Fibroblast of the conjunctiva (primary cell): Measurements from ENCODE around the gene ATF7IP2.
"Not testable (repeated sequence)": the region's sequence is repeated elsewhere in the genome, so short reads cannot be mapped to it uniquely, and the experiment has no call there.

Experiments used
- DNase-seq: peaks from one replicate; pipeline ENCODE4 v3.0.0-alpha.2; 2010; ENCODE audit warnings: low read depth

Gene ATF7IP2

GRCh38 chr16:10452208-10453158 is 66.6 kb downstream of the ATF7IP2 start:
- DNase-seq: not testable (repeated sequence)

GRCh38 chr16:10453159-10453510 is 67.3 kb downstream of the ATF7IP2 start:
- no peak for DNase-seq

- DNase-seq: no peak
These were observed 80.0 kb downstream of the ATF7IP2 start for GRCh38 chr16:10465821-10466220.

GRCh38 chr16:10466313-10466712 is 80.5 kb downstream of the ATF7IP2 start:
- no peak for DNase-seq

GRCh38 chr16:10466861-10467260 is 81.0 kb downstream of the ATF7IP2 start:
- DNase-seq: no peak

- not testable (repeated sequence) for DNase-seq
These were observed 90.8 kb downstream of the ATF7IP2 start for GRCh38 chr16:10476636-10477035.

GRCh38 chr16:10480151-10480550 is 94.3 kb downstream of the ATF7IP2 start:
- no peak for DNase-seq

- no peak for DNase-seq
These were observed 99.3 kb downstream of the ATF7IP2 start for GRCh38 chr16:10485159-10485558.

- DNase-seq: no peak
These were observed 100.0 kb downstream of the ATF7IP2 start for GRCh38 chr16:10485698-10486382.

GRCh38 chr16:10490141-10490540 is 104.3 kb downstream of the ATF7IP2 start:
- no peak for DNase-seq

GRCh38 chr16:10493276-10493675 is 107.4 kb downstream of the ATF7IP2 start:
- no peak for DNase-seq

- DNase-seq: no peak
These were observed 108.6 kb downstream of the ATF7IP2 start for GRCh38 chr16:10494343-10495030.

- DNase-seq: no peak
These were observed 109.1 kb downstream of the ATF7IP2 start for GRCh38 chr16:10495031-10495345.

GRCh38 chr16:10497132-10498101 is 111.6 kb downstream of the ATF7IP2 start:
- DNase-seq: no peak

- no peak for DNase-seq
These were observed 114.7 kb downstream of the ATF7IP2 start for GRCh38 chr16:10500582-10500981.

GRCh38 chr16:10501016-10501607 is 115.3 kb downstream of the ATF7IP2 start:
- no peak for DNase-seq

GRCh38 chr16:10502776-10503175 is 116.9 kb downstream of the ATF7IP2 start:
- DNase-seq: no peak

- no peak for DNase-seq
These were observed 118.6 kb downstream of the ATF7IP2 start for GRCh38 chr16:10504404-10504885.

- not testable (repeated sequence) for DNase-seq
These were observed 119.4 kb downstream of the ATF7IP2 start for GRCh38 chr16:10505286-10505685.

GRCh38 chr16:10509534-10510025 is 123.7 kb downstream of the ATF7IP2 start:
- DNase-seq: peak; percentile 75

GRCh38 chr16:10510279-10510678 is 124.4 kb downstream of the ATF7IP2 start:
- no peak for DNase-seq
